Inferior parietal cortex (tissue), 1 donor: ENCODE measurements around the gene PARG.
"Not testable (repeated sequence)": the region's sequence is repeated elsewhere in the genome, so short reads cannot be mapped to it uniquely, and the experiment has no call there.

ENCODE experiments used
- DNase-seq: peaks from one replicate; pipeline ENCODE4 v3.0.0-alpha.2; 2016; ENCODE audit errors: extremely low spot score

Gene PARG

GRCh38 chr10:49830016-49830415 is 111.8 kb downstream of the PARG start:
- no peak for DNase-seq

- DNase-seq: no peak
Measured at GRCh38 chr10:49827297-49827696, 114.5 kb downstream of the PARG start.

GRCh38 chr10:49819234-49819958 is 122.4 kb downstream of the PARG start:
- DNase-seq: no peak

DNA sequence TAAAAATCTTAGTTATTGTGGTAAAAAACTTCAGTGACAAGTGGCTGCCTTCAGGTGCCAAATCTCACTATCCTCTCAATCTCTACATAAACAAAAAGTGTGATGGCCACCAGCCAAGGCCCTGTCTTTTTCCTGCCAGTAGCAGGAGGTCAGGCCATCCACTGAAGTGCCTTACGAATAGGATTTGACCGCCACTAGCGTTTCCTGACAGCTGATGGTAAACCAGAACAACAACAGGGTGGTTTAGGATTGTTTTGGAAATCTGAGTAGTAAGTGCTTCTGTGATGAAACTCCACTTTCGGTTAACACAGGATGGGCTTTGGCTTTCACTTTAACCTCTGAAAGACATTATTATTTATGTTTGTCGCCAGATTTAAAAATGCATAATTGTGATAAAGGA is 124.0 kb downstream of the PARG start:
- DNase-seq: no peak

DNA sequence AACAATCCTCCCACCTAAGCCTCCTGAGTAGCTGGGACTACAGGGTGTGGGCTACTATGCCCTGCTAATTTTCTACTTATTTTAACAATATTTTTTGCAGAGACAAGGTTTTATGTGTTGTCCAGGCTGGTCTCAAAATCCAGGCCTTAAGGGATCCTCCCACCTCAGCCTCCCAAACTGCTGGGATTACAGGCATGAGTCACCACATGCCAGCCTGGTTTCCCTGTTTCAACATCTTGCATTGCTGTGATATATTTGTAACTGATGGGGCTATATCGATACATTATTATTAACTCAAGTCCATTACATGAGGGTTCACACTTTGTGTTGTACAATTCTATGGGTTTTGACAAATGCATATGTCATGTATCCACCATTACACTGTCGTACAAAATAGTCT is 137.8 kb downstream of the PARG start:
- DNase-seq: no peak

GRCh38 chr10:49798275-49798674 is 143.6 kb downstream of the PARG start:
- no peak for DNase-seq

DNA sequence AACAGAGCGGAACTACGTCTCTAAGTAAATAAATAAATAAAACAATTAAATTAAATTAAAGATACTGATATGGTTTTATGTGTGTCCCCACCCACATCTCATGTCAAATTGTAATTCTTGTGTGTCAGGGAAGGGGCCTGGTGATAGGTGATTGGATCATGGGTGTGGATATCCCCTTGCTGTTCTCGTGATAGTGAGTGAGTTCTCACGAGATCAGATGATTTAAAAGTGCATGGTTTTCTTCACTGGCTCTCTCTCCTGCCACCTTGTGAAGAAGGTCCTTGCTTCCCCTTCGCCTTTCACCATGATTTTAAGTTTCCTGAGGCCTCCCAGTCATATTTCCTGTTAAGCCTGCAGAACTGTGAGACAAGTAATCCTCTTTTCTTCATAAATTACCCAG is 150.7 kb downstream of the PARG start:
- no peak for DNase-seq

DNA sequence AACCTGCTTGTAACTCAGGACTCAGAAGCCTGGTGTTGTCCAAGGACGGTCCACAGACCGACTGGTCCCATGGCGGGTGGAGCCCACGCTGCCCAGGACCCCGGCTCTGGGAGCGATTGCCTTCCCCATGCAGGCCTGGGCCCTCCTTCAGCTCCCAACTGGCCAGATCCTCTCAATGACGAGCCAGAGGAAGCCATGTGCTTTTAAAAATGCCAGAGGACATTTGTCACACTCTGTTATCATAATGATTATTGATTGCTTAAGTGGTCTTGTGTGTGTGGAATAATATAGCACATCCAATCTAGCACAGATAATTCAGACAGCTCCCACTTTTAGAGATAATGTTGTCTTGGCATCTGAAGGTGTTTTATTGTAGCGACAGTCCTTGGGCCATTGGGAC is 157.1 kb downstream of the PARG start:
- DNase-seq: no peak

DNA sequence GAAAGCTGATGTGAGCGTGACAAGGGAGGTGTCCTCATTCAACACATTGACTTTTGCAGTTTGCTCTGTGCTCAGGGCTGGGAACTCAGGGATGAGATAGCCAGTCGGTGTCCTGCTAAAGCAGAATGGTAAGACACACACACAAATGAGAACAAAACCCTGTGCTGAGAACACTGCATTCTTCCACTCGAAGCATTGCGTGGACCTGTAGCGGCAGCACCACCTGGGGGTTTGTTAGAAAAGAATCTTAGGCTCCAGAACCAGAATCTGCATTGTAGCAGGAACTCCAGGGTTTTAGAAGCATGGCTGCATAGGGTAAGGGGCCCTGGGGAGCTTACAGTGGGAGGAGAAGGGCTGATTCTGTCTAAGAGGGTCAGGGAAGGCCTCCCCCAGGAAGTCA is 158.2 kb downstream of the PARG start:
- DNase-seq: no peak

- no peak for DNase-seq
Measured at GRCh38 chr10:49781247-49781646, 160.6 kb downstream of the PARG start.

GRCh38 chr10:49778197-49778596 is 163.6 kb downstream of the PARG start:
- no peak for DNase-seq

DNA sequence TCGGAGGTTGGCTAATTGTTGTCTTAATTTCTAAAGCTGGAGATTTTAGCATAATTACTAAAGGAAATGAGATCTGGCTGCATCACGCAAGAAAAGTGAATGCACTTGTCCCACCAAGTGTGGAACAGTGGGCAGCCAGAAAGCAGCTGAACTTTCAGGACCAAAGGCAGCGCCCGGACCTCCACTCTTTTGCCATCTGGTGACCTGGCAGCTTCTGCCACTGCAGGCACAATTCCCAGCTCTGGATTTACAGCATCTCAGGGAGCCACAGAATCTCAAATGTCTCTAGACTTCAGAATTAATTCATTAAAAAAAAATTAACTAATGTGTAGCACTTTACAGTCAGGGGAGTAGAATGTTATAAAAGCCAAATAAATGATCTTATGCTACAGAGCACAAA is 165.0 kb downstream of the PARG start:
- DNase-seq: no peak

DNA sequence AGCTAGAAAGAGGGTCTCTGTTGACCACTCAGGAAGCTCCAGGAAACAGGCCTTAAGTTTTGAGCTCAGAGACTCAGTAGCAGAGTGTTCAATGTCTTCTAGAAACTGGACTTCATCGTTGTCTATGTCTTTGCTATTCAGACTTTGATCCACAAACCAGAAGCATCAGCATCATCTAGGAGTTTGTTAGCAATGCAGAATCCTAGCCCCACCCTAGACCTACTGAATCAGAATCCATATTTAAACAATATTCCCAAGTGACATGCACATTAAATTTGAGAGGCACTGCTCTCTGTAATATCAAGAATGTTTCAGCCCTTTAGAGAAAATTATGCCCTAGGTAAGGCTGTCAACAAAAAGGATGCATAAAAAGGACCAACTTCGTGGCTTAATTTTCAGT is 166.8 kb downstream of the PARG start:
- DNase-seq: no peak

- not testable (repeated sequence) for DNase-seq
Measured at GRCh38 chr10:49772944-49773343, 168.9 kb downstream of the PARG start.

- not testable (repeated sequence) for DNase-seq
Measured at GRCh38 chr10:49771046-49771445, 170.8 kb downstream of the PARG start.

DNA sequence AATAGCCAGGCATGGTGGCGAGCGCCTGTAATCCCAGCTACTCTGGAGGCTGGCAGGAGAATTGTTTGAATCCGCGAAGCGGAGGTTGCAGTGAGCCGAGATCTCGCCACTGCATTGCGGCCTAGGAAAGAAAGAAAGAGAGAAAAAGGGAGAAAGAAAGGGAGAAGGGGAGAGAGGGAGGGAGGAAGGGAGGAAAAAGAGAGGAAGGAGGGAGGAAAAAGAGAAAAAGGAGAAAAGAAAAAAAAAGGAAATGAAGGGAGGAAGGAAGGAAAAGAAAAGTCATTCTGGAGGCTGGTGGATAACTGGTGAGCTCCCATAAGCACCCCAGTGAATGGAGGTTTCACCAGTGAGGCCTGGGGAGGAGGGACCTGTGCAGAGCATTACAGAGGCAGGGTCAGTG is 172.1 kb downstream of the PARG start:
- DNase-seq: no peak

- no peak for DNase-seq
Measured at GRCh38 chr10:49768731-49769130, 173.1 kb downstream of the PARG start.

- DNase-seq: no peak
Measured at GRCh38 chr10:49768329-49768728, 173.5 kb downstream of the PARG start.
